ENCODE data around the gene SRSF4. TPM values are rescaled to one million over a fixed set of nuclear protein-coding genes. Genes with fewer than 3 reads are reported as not detected.
"Not testable (repeated sequence)": the region's sequence is repeated elsewhere in the genome, so short reads cannot be mapped to it uniquely, and the experiment has no call there.

Gene SRSF4
- total RNA-seq, 6 donors from 2014 or later: 47.6 to 117 (median 74.0) TPM

DNA sequence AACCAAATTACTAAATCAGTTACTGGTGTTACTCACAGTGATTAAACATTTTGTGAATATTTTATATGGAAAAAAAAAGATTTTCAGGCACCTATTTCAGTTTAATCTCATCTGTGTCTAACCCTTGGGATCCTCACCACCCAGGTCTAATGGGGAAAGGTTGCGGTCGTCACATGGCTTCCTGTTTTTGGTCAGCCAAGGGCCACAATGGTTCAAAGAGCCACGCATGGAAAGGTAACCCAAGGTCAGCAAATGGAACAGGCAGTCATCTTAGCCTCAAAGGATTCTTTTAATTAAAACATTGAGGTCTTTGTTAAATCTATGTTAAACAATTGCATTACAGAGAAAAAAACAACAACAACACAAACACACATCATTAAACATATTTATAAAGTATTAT is 21.9 kb downstream of the SRSF4 start:
- 51 to 65% methylated on average over 3 of the region's 3 CpGs for WGBS, 2 donors
- Histone ChIP-seq H3K4me3 (no peak overlapping the region), H3K27ac (no peak overlapping the region), H3K4me1 (peaks cover 24 to 49% (median 39%) of the 10 kb centered on the region in 4 donors), H3K36me3 (peaks cover 0 to 69% (median 34%) of the 10 kb centered on the region in 4 donors), H3K27me3 (no peaks in the 10 kb centered on the region), H3K9me3 (no peaks in the 10 kb centered on the region)
- no peak for DNase-seq
- ATAC-seq (ENCODE audit: low FRiP score in 2 of 2): no peak
- TF ChIP-seq POLR2A (IDR thresholded peaks at IDR 0.05): no peak
- no peak for TF ChIP-seq POLR2AphosphoS5 (IDR thresholded peaks at IDR 0.05)

GRCh38 chr1:29157269-29157601 is 24.5 kb downstream of the SRSF4 start:
- H3K4me3 ChIP-seq: no peak overlapping the region
- no peaks in the 10 kb centered on the region for H3K9me3 ChIP-seq
- peak overlapping the region in 2 of 4 donors; percentile 4 to 68 for H3K27ac ChIP-seq
- no peak for ATAC-seq (ENCODE audit: low FRiP score in 2 of 2)
- no peak for TF ChIP-seq EP300 (IDR thresholded peaks at IDR 0.05)
- no peak for TF ChIP-seq POLR2AphosphoS5 (IDR thresholded peaks at IDR 0.05)
- TF ChIP-seq POLR2A (IDR thresholded peaks at IDR 0.05): no peak
- no peak for TF ChIP-seq CTCF (IDR thresholded peaks at IDR 0.05)
- peaks cover 22 to 85% (median 57%) of the 10 kb centered on the region in 4 donors for H3K36me3 ChIP-seq
- 86 to 92% methylated on average over 3 of the region's 3 CpGs for WGBS, 2 donors
- no peaks in the 10 kb centered on the region for H3K27me3 ChIP-seq
- no peak for DNase-seq
- H3K4me1 ChIP-seq: peaks cover 16 to 38% (median 34%) of the 10 kb centered on the region in 4 donors

GRCh38 chr1:29156543-29157268 is 25.0 kb downstream of the SRSF4 start:
- Histone ChIP-seq H3K27me3 (no peaks in the 10 kb centered on the region), H3K4me3 (no peak overlapping the region), H3K9me3 (no peaks in the 10 kb centered on the region), H3K36me3 (peaks cover 27 to 91% (median 62%) of the 10 kb centered on the region in 4 donors), H3K27ac (peak overlapping the region; percentile 18 to 68 (median 49)), H3K4me1 (peaks cover 10 to 33% (median 29%) of the 10 kb centered on the region in 4 donors)
- no peak for TF ChIP-seq EP300 (IDR thresholded peaks at IDR 0.05)
- no peak for TF ChIP-seq POLR2A (IDR thresholded peaks at IDR 0.05)
- no peak for TF ChIP-seq POLR2AphosphoS5 (IDR thresholded peaks at IDR 0.05)
- no peak for TF ChIP-seq CTCF (IDR thresholded peaks at IDR 0.05)
- no peak for DNase-seq
- ATAC-seq (ENCODE audit: low FRiP score in 2 of 2): no peak
- WGBS, 2 donors: 54 to 63% methylated on average over 10 of the region's 10 CpGs

DNA sequence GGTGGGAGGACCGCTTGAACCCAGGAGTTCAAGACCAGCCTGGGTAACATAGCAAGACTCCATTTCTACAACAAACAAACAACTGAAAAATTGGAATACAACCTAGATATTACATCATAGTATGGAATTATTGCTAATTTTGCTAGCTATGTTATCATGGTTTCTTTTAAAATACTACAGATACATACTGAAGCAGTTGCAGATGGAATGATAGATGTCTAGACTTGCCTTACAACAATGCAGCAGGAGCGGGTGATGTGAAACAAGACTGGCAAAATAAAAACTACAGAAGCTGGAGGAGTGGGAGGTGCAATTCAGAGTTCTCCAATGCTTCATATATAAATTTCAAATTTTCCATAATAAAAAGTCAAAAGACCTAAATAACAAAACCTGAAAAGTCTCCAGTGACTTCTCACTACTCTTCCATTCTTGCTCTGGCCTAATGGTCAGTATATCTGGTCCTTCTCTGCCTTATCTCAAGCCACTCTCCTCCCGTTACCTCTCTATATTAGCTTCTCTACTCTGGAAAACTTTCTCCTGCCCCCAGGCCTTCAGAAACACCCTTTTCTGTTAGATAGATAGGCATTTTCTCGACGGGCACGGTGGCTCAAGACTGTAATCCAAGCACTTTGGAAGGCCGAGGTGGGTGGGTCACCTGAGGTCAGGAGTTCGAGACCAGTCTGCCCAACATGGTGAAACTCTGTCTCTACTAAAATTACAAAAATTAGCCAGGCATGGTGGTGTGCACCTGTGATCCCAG is 29.5 kb downstream of the SRSF4 start:
- ATAC-seq (ENCODE audit: low FRiP score in 2 of 2) (no peak), DNase-seq (no peak)
- WGBS, 2 donors: 93 to 97% methylated on average over 8 of the region's 8 CpGs
- H3K27ac ChIP-seq: no peak overlapping the region
- H3K36me3 ChIP-seq: peaks cover 55 to 100% (median 87%) of the 10 kb centered on the region in 4 donors
- H3K9me3 ChIP-seq: no peaks in the 10 kb centered on the region
- peaks cover 4 to 14% (median 10%) of the 10 kb centered on the region in 4 donors for H3K4me1 ChIP-seq
- H3K4me3 ChIP-seq: no peak overlapping the region
- no peak for TF ChIP-seq EP300 (IDR thresholded peaks at IDR 0.05)
- TF ChIP-seq POLR2A (IDR thresholded peaks at IDR 0.05): no peak
- TF ChIP-seq CTCF (IDR thresholded peaks at IDR 0.05): no peak
- no peak for TF ChIP-seq POLR2AphosphoS5 (IDR thresholded peaks at IDR 0.05)
- H3K27me3 ChIP-seq: no peaks in the 10 kb centered on the region

- not testable (repeated sequence) for H3K4me1 ChIP-seq; H3K4me3 ChIP-seq; H3K9me3 ChIP-seq; ATAC-seq (ENCODE audit: low FRiP score in 2 of 2); H3K27me3 ChIP-seq; DNase-seq; H3K27ac ChIP-seq
- peaks cover 55 to 99% (median 93%) of the 10 kb centered on the region in 4 donors for H3K36me3 ChIP-seq
- 97 to 100% methylated on average over 9 of the region's 9 CpGs for WGBS, 2 donors
These were observed 31.4 kb downstream of the SRSF4 start for GRCh38 chr1:29150346-29150745.

All from upper lobe of left lung (tissue), 6 donors.